Erythroblast (primary cell): ENCODE data around the gene CTNNA3.

ENCODE experiments used
- GATA1 ChIP-seq: IDR thresholded peaks from 2 replicates; pipeline ENCODE4 v1.6.1; 2011; ENCODE audit warnings: low read depth, mild to moderate bottlenecking, control low read depth, low read length, moderate library complexity
- POLR2A ChIP-seq: IDR thresholded peaks from 2 replicates; pipeline ENCODE4 v1.6.1; 2011; ENCODE audit warnings: mild to moderate bottlenecking, low read length

DNA sequence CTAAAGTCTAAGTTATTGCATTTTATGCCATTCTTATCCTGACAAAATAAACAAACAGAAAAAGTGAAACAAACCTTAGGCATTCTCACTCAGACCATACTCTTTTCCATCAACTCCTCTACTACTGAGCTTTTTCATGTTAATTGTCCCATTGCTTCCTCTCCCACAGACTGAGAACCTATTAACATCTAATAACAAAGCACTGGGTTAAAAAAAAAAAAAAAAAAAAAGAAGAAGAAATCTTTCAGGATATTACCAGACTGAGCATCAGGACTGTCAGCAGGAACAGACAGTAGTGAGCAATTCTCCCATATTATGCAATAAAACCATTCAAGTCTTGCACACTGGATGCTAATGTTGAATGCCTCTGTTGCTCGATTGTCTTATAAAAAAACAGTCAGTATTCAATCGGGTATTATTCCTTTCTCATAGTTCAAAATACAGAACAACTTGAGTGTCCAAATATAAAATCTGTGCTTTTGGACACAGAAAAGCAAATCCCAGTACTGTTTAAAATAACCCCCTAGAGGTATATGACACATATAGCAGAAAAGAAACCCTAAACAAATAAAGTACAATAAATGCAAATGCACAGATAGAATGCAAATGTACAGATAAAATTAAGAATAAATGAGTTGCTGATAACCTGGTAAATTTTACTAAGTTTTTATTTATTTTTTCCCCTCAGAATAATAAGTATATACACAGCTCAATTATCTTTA, 1301.5 kb downstream of the CTNNA3 start:
- no peak for TF ChIP-seq POLR2A
- no peak for TF ChIP-seq GATA1
